Muscle layer of colon (tissue), 2 donors: ENCODE data around the gene HLA-DMA.

ENCODE experiments used
- H3K27ac ChIP-seq: one replicate; pipeline ENCODE4 v1.7.0; 2013; ENCODE audit warnings: low read depth, mild to moderate bottlenecking, low read length, moderate library complexity
- H3K27me3 ChIP-seq, 2 donors: one replicate each; pipeline ENCODE4 v1.7.0; 2013; ENCODE audit warnings: low read length in 2 of 2, mild to moderate bottlenecking in 2 of 2; ENCODE audit not compliant: insufficient read depth in 2 of 2, control insufficient read depth in 1 of 2
- H3K36me3 ChIP-seq: one replicate; pipeline ENCODE4 v1.7.0; 2013; ENCODE audit warnings: mild to moderate bottlenecking, low read length; ENCODE audit not compliant: insufficient read depth
- H3K4me1 ChIP-seq: one replicate; pipeline ENCODE4 v1.7.0; 2013; ENCODE audit warnings: mild to moderate bottlenecking, low read length; ENCODE audit not compliant: insufficient read depth
- H3K4me3 ChIP-seq, 2 donors: one replicate each; pipeline ENCODE4 v1.7.0; 2013; ENCODE audit warnings: low read length in 2 of 2, low read depth in 1 of 2, mild to moderate bottlenecking in 1 of 2, moderate library complexity in 1 of 2
- H3K9ac ChIP-seq: one replicate; pipeline ENCODE4 v1.7.0; 2013; ENCODE audit warnings: low read length
- H3K9me3 ChIP-seq: one replicate; pipeline ENCODE4 v1.7.0; 2013; ENCODE audit warnings: mild to moderate bottlenecking, low read length
- donor health status: abdominal sarcoma.
- donor health status: Adenocarcinoma of cecum.

Gene HLA-DMA

DNA sequence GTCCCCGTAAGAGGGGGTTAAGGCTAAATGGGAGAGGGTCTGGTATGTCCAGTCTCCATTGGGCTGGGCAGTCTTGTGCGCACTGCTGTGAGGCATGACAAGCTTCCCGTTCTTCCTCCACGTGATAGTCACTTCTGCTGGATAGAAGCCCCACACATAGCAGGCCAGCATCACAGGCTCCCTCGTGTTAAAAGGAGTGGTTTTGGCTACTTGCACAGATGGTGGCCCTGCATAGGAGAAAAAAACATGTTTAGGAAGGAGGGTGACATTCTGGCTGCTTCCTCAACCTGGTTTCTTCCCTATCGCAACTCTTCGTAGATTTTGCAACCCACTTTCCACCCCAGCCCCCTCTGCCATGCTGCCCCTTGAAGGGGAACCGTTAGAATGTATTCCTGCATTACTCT, 15.7 kb downstream of the HLA-DMA start:
- H3K9ac ChIP-seq: no peak overlapping the region
- no peak overlapping the region for H3K4me3 ChIP-seq
- H3K36me3 ChIP-seq: no peaks in the 10 kb centered on the region
- peaks cover 6% of the 10 kb centered on the region for H3K4me1 ChIP-seq
- no peak overlapping the region for H3K27ac ChIP-seq
- no peaks in the 10 kb centered on the region for H3K27me3 ChIP-seq
- no peaks in the 10 kb centered on the region for H3K9me3 ChIP-seq

DNA sequence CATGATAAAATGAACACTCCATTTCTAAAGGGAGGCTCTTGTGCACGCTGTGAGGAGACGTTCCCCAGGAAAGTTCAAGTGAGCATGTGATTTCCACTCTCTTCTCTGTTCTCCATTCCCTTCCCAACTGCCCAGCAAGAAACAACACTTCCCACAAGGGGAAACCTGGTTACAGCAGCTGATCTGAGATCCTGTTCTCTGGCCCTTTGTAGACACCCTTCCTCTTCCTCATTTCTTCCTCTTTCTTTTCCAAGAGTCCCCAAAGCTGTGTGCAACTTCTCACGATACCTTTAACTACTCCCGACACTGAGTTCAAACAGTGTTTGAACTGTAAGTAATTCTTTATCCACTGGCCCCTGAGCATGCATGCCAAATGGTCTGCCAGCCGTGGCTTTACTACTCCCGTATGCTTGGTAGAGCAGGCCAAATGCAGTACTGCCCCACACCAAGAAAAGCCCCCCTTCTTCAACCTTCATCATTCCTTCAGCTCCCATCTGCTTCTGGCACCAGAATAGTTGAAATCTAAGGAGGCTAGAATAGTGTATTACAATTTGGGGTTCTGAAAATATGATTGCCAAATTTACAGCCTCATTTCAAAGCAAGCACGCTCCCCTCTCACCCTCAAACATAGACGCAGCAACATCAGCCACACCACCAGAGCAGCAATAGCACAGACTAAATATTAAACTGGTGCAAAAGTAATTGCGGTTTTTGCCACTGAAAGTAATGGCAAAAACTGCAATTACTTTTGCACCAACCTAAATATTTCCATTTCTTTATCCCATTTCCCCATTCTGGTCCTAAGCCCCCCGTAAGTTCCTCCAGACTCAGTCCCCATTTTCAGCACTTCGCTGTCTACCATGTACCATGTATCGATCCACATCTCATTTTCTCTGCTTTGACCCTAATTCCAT, 16.4 kb downstream of the HLA-DMA start:
- H3K9me3 ChIP-seq: no peaks in the 10 kb centered on the region
- H3K9ac ChIP-seq: no peak overlapping the region
- H3K27me3 ChIP-seq: no peaks in the 10 kb centered on the region
- H3K36me3 ChIP-seq: no peaks in the 10 kb centered on the region
- no peak overlapping the region for H3K4me3 ChIP-seq
- peaks cover 6% of the 10 kb centered on the region for H3K4me1 ChIP-seq
- no peak overlapping the region for H3K27ac ChIP-seq

DNA sequence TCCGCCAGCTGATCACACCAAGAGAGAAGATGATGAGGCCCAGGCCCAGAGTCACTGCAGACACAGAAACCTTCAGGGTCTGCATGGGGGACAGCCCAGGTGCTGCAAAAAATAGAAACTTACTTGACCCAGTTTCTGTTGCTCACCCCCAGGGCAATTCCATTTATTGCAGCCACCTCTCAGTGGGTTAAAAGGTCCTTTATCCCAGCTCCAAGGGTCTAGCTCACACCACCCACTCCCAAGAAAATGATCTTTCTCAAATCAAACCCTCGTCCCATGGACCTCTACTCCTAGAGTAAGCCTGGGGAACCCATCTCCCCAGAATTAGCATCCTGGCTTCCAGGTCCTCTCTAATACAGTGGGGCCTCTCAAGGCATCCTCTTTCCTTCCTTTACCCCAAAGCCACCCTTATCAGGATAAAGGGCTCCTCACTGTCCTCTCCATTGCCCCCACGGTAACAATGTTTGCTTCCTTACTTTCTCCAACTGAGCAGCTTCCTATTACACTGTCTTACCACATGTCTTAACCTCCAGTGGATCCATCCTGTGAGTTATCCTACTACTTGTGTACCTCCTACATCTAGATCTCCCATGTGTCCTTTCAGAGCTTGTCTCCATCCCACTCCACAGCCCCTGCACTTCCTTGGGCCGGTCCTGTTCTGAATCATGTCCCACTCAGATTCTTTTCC, 17.2 kb downstream of the HLA-DMA start:
- no peaks in the 10 kb centered on the region for H3K27me3 ChIP-seq
- H3K4me3 ChIP-seq: no peak overlapping the region
- no peak overlapping the region for H3K9ac ChIP-seq
- no peaks in the 10 kb centered on the region for H3K9me3 ChIP-seq
- H3K4me1 ChIP-seq: peaks cover 2% of the 10 kb centered on the region
- no peak overlapping the region for H3K27ac ChIP-seq
- no peaks in the 10 kb centered on the region for H3K36me3 ChIP-seq

DNA sequence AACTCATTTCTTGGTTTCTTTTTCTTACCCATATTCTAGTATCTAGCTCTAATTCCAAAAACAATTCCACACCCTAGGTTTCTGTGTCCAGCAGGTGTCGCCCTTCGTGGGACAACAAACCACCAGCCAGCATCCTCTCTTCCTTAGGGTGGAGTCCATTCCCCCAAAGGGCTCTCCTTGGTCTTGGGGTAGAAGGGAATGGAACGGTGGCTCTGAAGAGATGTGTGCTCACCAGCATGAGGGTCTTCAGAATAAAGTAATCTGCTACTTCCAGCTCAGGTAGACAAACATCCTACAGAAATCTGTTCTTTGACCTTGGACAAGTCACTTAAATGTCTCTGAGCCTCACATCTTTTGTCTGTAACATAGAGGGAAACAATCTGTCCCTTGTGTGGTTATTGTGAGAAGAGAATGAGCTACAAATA, 19.2 kb downstream of the HLA-DMA start:
- no peak overlapping the region for H3K27ac ChIP-seq
- H3K4me1 ChIP-seq: no peaks in the 10 kb centered on the region

DNA sequence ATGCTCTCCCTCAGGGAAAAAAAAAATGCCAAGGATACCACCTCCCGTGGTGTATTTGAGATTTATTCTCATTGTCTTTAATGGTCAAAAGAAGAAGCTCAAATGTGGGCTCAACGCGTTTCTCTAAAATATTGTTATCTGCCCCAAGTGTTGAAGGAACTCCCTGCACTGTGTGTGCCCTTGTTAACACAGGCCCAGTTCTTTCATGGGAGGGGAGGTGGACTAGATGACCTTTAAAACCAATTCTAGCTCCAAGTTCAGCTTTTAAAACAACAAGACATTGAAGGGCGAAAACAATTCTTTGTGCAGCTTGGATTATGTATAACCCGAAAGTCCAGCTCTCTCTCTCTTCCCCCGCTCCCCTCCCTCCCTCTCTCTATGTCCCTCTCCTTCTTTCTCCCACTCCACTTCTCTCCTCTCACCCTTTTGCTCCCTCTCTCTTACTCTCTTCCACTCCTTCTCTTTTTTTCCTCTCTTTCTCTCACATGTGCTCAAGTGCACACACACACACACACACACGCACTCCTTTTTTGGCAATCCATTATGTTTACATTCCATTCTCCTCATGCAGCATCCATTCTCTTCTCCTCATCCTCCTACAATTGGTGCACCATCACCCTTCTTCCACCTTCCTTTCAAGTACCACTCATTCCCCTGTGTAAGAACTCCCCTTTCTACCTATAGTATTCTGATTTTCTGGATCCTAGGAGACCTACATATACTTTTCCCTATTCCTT, 20.6 kb downstream of the HLA-DMA start:
- no peaks in the 10 kb centered on the region for H3K4me1 ChIP-seq
- no peaks in the 10 kb centered on the region for H3K9me3 ChIP-seq
- H3K27me3 ChIP-seq: no peaks in the 10 kb centered on the region
- H3K9ac ChIP-seq: no peak overlapping the region
- H3K36me3 ChIP-seq: no peaks in the 10 kb centered on the region
- no peak overlapping the region for H3K27ac ChIP-seq
- H3K4me3 ChIP-seq: no peak overlapping the region

More for the DNA sequence above, 19.2 kb downstream of the HLA-DMA start:
- H3K9me3 ChIP-seq: no peaks in the 10 kb centered on the region
- H3K9ac ChIP-seq: no peak overlapping the region
- H3K27me3 ChIP-seq: no peaks in the 10 kb centered on the region
- no peak overlapping the region for H3K4me3 ChIP-seq
- no peaks in the 10 kb centered on the region for H3K36me3 ChIP-seq

DNA sequence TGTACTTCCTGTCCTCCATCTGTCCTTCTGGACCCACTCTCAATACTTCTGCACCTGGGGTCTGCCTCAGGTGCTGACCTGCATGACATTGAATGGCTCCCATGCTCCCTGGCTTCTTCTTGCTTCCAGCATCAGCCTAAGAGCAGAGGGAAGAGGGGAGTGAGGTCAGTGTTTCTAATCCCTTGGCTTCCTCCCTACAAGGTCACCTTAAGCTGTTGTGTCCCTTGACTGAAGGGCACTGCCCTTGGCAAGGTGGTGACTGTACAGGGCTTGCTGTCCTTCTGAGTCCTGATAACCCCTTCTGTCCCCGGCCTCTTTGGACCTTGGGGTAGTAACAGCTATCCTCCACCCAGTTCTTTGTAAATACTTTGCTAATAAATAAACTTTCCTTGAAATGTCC, 21.7 kb downstream of the HLA-DMA start:
- Histone ChIP-seq H3K9me3 (no peaks in the 10 kb centered on the region), H3K4me1 (no peaks in the 10 kb centered on the region), H3K27me3 (no peaks in the 10 kb centered on the region)

DNA sequence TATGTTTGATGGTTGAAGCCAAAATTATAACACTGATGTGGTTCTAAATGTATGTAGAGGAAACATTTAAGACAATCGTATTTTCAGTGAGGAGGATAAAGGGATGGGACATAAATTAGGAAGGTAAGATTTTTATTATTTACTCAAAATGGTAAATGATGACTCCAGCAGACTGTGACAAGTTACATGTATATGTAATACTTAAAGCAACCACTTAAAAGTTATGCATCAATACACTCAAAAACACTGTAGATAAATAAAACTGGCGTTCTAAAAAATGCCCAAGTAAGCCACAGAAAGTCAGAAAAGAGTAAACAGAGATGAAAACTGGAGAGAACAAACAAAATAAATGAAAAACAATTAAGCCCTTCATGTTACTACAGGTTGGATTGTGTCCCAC, 30.8 kb downstream of the HLA-DMA start:
- no peak overlapping the region for H3K9ac ChIP-seq
- H3K27me3 ChIP-seq: no peaks in the 10 kb centered on the region
- H3K4me3 ChIP-seq: no peak overlapping the region
- H3K4me1 ChIP-seq: no peaks in the 10 kb centered on the region
- H3K9me3 ChIP-seq: no peaks in the 10 kb centered on the region
- no peaks in the 10 kb centered on the region for H3K36me3 ChIP-seq
- no peak overlapping the region for H3K27ac ChIP-seq

More for the DNA sequence above, 21.7 kb downstream of the HLA-DMA start:
- no peak overlapping the region for H3K4me3 ChIP-seq
- H3K36me3 ChIP-seq: no peaks in the 10 kb centered on the region
- no peak overlapping the region for H3K27ac ChIP-seq
- H3K9ac ChIP-seq: no peak overlapping the region

DNA sequence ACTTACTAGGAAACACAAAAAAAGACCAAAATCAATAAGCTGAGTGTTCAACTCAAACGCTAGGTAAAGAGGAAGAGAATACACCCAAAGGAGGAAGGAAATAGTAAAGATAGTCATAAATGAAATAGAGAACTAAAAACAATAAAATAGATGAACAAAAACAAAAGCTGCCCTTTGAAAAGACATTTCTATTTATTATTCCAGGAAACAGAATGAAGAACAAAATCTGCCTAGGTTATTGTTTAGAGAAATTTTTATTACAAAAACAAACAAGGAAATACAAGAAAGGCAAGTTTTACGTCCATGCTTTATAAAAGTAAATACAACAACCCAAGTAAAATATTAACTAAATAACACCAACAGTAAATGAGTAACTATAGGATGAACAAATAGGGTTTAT, 32.2 kb downstream of the HLA-DMA start:
- Histone ChIP-seq H3K9ac (no peak overlapping the region), H3K36me3 (no peaks in the 10 kb centered on the region), H3K4me1 (no peaks in the 10 kb centered on the region), H3K27ac (no peak overlapping the region), H3K27me3 (no peaks in the 10 kb centered on the region), H3K9me3 (no peaks in the 10 kb centered on the region), H3K4me3 (no peak overlapping the region)

DNA sequence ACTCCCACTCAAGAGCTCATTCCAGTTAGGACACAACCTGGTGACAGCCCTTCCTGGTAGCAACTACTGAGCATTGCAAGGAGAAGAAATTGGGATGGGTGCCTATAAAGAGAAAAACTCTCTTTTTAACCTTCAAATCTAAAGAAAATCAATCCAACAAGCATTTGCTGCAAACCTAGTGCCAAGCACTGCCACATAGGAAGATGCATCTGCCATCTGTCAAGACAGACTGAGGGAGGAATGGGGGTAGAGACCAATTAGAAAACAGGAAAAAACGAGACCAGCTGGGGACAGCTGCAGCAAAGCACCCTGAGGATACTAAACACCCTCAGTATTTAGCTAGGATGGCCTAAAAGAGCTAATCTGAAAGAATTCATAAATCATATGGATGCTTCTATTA, 39.9 kb downstream of the HLA-DMA start:
- Histone ChIP-seq H3K4me3 (no peak overlapping the region), H3K27me3 (no peaks in the 10 kb centered on the region), H3K4me1 (no peaks in the 10 kb centered on the region), H3K36me3 (no peaks in the 10 kb centered on the region), H3K9ac (no peak overlapping the region), H3K27ac (no peak overlapping the region), H3K9me3 (no peaks in the 10 kb centered on the region)

DNA sequence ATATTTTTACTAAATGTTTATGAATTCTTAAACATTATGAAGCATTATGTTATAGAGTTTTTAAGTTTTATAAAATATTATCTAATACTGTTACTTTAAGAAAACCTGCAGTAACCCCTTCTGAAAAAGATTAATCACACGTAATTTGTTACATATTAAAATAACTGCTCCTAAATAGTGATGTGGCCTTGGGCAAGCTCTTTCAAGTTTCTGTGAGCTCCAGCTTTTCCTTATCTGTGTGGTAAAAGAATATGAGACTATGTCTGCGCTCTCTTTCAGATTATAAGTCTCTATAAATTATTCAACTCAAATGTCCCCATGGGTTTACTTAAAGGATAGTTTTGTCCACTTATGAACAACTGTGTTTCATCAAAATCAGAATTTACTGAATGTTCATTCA, 44.0 kb downstream of the HLA-DMA start:
- H3K9ac ChIP-seq: no peak overlapping the region
- H3K27me3 ChIP-seq: no peaks in the 10 kb centered on the region
- H3K27ac ChIP-seq: no peak overlapping the region
- no peaks in the 10 kb centered on the region for H3K9me3 ChIP-seq
- H3K4me1 ChIP-seq: no peaks in the 10 kb centered on the region
- no peak overlapping the region for H3K4me3 ChIP-seq
- no peaks in the 10 kb centered on the region for H3K36me3 ChIP-seq

DNA sequence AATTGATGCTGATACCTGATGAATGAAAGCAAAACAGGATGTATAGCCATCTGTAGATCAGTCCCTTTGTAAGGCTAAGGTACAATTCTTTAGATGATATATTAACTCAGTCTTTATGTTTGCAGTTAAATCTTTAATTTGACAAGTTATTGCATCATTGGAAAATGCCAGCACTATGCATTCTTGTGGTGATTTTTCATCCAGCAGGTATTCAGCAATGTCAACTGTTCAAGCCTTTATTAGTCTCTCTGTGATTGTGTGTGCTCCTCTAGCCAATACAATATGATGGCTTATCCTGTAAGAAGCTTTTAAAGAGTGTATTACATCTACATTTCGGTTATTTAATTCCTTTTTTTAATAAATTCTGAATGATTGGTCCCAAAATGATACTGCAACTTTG, 46.4 kb downstream of the HLA-DMA start:
- Histone ChIP-seq H3K27me3 (no peaks in the 10 kb centered on the region), H3K36me3 (no peaks in the 10 kb centered on the region), H3K4me1 (no peaks in the 10 kb centered on the region), H3K27ac (no peak overlapping the region), H3K9me3 (no peaks in the 10 kb centered on the region), H3K9ac (no peak overlapping the region), H3K4me3 (no peak overlapping the region)
